GM18867 (cell line): ENCODE data around the gene PTPRN2.

Experiments
- ATAC-seq: cut with Tn5 transposase; IDR thresholded peaks from one replicate; pipeline ENCODE4 v1.9.1; 2021; ENCODE audit warnings: mild to moderate bottlenecking, moderate library complexity; ENCODE audit not compliant: unreplicated experiment

Gene PTPRN2

DNA sequence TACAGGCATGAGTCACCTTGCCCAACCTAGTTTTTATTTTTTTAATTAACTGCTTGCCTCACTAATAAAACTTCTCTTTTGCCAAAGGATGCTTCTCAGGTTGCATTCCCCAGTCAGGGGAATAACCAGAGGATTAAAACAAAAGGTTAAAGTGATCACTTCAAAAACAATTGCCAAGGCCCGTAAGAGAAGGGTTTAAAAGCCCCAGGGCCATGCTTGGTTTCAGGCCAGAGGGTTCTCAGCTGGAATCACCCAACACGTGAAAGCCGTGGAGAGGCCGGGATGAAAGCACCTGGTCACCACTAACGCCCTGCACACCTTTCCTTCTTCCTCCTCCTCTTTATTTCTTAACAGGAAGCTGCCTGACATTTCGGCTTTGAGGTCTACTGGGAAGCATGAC lies 587.5 kb downstream of the PTPRN2 start:
- ATAC-seq: no peak

- no peak for ATAC-seq
Measured at GRCh38 chr7:157998884-157999552, 588.6 kb downstream of the PTPRN2 start.

DNA sequence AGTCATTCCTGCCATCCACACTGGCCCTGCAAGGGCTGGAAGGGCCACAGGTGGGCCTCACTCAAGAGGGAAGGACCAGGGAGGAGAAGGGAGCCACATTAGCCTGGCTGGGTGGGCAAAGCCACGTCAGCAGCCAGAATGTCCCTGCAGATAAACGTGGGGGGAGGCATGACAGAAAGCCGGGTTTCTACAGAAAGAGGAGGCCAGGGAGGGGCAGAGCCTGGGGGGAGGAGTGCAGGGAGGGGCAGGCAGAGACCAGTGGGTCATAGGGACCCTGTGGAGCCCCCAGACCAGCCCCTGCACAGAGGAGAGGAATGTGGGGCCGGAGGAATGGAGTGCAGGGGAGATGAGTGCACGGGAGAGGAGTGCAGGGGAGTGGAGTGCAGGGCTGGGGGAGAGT lies 590.2 kb downstream of the PTPRN2 start:
- no peak for ATAC-seq

DNA sequence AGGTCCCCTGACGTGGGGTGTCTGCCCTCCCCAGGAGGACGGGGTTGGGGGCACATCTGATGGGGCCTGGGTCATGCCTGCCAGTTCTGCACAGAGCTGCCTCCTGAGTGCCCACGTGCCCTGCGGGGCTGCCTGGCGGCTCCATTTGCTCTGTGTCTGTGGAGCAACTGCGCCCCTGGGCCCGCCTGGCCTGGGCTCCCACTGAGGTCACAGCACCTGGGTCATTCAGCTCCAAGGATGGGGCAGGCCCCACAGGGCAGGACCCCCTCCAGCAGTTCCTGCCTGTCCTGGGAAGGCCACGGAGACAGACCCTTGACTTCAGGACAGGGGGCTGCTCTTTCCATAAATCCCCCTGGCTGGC lies 590.6 kb downstream of the PTPRN2 start:
- ATAC-seq: no peak

DNA sequence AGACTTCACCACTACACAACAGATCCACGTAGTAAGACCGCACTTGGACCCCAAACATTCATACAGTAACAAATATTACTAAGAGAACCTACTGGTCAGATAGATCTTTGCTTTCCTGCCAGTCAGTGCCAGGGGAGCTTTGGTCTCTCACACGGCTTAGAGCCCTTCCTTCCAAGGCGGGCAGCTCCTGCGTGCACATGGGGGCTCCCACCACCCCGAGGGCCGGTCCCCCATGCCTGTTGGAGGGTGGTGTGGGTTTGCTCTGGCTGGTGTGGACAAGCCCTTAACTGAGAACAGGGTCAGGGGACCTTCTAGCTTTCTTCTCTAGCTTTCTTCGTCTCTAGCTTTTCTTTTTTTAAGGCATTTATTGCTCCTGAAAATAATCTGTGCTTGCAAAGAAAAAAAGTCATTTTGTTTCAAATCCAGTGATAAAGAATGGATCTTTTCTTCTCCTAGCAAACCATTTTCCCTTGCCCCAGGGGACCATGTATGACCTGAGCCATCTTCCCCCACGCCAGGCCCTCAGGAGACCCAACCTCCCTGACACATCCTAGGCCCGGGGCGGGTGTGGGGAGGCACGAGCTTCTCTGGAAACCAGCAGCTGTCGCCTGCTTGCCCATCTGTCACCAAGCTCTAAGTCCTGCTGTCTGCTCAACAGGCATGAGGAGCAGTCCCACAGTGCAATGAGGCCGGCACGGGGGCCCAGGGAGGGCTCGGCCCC lies 591.1 kb downstream of the PTPRN2 start:
- ATAC-seq: no peak

- ATAC-seq: no peak
Measured at GRCh38 chr7:157995815-157996214, 591.8 kb downstream of the PTPRN2 start.

GRCh38 chr7:157994319-157994718 lies 593.3 kb downstream of the PTPRN2 start:
- no peak for ATAC-seq

GRCh38 chr7:157993406-157994105 lies 594.1 kb downstream of the PTPRN2 start:
- ATAC-seq: no peak

GRCh38 chr7:157992511-157993160 lies 595.0 kb downstream of the PTPRN2 start:
- no peak for ATAC-seq

GRCh38 chr7:157991761-157992160 lies 595.9 kb downstream of the PTPRN2 start:
- ATAC-seq: no peak

- ATAC-seq: no peak
Measured at GRCh38 chr7:157991351-157991750, 596.3 kb downstream of the PTPRN2 start.

DNA sequence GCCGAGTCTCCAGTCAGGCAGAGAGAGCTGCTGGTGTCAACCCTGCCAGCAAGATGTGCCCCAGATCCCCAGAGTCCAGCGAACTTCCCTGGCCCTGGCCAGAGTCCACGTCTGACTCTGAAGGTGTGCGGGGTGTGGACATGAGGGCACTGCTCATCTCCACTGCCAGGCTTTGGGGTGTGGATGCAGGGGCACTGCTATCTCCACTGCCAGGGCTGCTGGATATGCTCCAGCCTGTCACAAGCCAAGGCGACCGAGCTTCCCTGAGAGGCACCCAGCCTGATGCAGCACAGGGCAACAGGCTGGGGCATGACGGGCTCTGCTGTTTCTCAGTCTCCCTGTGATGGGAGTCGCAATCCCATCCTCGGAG lies 596.8 kb downstream of the PTPRN2 start:
- no peak for ATAC-seq

DNA sequence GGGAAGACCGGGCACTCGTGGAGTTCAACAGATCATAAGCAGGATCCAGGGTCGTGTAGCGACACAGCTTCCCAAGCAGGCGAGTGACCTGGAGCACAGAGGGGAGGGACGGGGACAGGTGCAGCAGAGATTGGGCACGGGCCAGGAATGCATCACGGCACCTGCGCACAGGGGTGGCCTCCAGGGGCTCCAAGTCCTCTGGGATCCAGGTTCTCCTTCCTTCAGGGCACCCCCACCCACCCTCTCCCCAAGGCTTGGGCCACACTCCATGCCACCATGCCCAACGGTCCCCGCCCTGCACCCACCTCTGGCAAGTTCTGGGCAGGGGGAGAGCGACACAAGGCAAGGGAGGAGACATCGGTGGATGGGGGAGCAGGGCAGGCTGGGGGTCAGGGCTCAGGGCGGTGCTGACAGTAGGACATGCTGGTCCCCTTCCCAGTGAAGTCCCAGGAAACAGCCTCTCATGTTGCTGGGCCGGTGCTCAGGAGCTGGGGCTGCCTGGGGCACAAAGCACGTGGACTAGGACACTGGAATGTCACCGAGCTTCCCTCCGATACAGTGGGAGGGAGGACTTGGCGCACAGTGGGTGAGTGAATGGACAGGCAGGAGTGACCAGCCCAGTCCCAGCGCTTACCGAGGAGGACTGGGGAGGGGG lies 597.3 kb downstream of the PTPRN2 start:
- ATAC-seq: no peak

GRCh38 chr7:157989589-157989988 lies 598.0 kb downstream of the PTPRN2 start:
- no peak for ATAC-seq

DNA sequence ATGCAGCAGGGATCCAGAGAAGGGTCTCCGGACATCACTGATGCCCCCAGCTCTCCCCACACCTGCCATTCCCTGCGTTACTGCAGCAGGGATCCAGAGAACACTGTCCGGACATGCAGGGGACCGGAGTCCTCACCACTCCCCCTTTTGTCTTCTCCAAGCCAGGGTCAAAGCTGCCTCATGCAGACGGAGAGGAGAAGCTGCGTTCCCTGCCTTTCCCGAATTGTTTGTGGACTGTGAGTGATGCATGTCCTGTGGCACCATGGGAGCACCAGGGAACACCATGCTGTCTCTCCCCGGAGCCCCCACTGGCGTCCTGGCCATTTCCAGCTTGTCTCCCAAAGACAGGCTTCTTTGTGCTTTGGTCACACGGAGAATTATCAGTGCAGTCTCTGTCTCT lies 599.7 kb downstream of the PTPRN2 start:
- ATAC-seq: no peak

DNA sequence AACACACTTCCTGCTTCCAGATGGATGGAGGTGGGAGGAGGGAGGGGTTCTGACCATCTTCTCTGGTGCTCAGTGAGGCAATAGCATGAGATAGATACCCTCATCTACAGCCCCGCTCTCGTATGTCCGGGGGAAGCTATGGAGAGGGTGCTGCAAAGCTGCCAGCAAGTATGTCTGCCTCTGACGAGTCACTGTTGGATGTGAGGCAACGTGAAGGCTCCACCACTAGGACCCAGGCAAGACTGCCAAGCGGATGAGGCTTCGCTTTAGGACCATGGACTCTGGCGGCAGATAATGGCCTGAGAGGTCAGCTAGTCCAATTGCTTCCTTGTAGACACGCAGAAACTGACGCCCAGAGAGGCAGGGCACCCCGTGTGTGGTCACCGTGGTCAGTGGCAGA lies 601.6 kb downstream of the PTPRN2 start:
- no peak for ATAC-seq

- ATAC-seq: no peak
Measured at GRCh38 chr7:157985636-157986035, 602.0 kb downstream of the PTPRN2 start.

GRCh38 chr7:157984423-157985163 lies 603.0 kb downstream of the PTPRN2 start:
- ATAC-seq: no peak

DNA sequence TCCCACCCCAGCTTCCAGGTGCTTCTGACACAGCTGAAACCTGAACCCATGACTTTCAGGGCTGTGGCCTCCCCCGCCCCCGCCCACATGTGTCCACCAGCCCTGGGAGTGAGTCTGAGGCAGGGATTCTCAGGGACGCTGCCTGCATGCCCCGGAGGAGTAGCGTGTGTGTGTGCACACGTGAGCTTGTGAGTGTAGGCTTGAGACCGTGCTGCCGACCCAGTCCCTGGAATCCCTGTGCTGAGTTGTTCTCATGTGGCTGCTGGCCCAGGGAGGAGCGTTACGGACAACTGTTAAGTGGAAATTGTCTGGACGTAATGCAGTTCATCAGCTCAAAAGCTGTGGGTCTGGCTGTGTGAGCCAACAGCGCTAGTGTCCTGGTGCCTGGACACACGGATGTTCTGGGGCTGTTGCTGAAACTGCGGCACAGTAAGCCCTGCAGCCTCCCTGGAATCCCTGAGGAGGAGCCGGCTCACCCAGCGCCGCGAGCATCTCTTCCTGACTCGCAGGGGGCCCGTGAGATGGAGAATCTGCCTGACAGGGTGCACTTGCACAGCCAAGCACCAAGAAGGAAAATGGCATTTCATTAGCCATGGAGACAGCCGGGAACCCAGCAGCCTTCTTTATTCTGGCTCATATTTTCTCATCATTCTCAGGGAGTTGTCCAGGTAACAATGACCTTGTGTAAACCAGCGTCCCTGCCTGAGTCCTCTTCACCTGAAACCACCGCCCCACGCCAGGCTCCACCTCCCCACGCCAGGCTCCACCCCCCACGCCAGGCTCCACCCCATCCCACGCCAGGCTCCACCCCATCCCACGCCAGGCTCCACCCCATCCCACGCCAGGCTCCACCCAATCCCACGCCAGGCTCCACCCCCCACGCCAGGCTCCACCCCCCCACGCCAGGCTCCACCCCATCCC lies 603.9 kb downstream of the PTPRN2 start:
- ATAC-seq: no peak
